Epithelial cell of esophagus (primary cell): ENCODE data around the gene AP2A1.

ENCODE experiments used
- DNase-seq: peaks from one replicate; pipeline ENCODE4 v3.0.0; 2010; ENCODE audit warnings: low read depth
- H3K4me3 ChIP-seq: 2 replicates; pipeline ENCODE4 v1.5.1; 2011; ENCODE audit warnings: mild to moderate bottlenecking, low read length, control low read depth
- TF ChIP-seq, protein P1 (sequence below): IDR thresholded peaks from 2 replicates; pipeline ENCODE4 v1.5.1; 2011; ENCODE audit warnings: low read depth, mild to moderate bottlenecking, low read length, control low read depth, inconsistent platforms; ENCODE audit not compliant: insufficient read depth; ENCODE audit errors: missing control alignments

The AP2A1 gene

DNA sequence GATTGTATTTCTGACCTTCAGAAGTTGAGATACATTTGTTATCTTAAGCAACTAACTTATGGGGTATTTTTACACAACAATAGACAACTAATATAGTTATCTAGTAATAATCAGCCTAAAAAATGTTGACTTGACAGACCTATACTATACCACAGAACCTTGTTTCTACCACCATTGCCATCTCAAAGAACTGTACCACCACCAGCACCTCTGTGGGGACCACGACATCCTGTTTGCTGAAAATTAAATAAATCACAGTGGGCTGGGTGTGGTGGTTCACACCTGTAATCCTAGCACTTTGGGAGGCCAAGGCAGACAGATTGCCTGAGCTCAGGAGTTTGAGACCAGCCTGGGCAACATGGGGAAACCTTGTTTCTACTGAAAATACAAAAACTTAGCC lies 27.7 kb upstream of the AP2A1 start:
- DNase-seq, result no peak
- TF ChIP-seq, protein P1, sequence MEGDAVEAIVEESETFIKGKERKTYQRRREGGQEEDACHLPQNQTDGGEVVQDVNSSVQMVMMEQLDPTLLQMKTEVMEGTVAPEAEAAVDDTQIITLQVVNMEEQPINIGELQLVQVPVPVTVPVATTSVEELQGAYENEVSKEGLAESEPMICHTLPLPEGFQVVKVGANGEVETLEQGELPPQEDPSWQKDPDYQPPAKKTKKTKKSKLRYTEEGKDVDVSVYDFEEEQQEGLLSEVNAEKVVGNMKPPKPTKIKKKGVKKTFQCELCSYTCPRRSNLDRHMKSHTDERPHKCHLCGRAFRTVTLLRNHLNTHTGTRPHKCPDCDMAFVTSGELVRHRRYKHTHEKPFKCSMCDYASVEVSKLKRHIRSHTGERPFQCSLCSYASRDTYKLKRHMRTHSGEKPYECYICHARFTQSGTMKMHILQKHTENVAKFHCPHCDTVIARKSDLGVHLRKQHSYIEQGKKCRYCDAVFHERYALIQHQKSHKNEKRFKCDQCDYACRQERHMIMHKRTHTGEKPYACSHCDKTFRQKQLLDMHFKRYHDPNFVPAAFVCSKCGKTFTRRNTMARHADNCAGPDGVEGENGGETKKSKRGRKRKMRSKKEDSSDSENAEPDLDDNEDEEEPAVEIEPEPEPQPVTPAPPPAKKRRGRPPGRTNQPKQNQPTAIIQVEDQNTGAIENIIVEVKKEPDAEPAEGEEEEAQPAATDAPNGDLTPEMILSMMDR, result no peak
- H3K4me3 ChIP-seq, result no peak overlapping the region

DNA sequence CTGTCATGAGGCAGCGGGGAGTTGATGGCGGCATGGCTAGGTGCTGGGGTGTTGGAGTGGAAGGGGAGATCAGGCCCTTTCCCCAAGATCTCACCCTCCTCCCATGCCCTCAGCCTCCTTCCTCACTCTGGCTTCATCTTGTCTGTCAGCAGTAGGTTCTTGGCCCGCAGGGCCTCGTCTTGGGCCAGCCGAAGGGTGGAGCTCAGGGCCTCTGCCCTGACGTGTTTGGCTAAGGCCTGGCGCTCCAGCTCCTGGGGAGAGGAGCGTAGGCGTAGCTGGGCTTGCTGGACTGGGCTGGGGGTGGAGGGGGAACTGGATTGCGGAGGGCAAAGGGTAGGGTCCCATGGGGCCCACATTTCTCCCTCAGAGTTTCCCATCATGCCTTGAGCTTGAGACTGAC lies 26.9 kb upstream of the AP2A1 start:
- no peak for DNase-seq
- no peak overlapping the region for H3K4me3 ChIP-seq
- TF ChIP-seq, protein P1, result no peak

DNA sequence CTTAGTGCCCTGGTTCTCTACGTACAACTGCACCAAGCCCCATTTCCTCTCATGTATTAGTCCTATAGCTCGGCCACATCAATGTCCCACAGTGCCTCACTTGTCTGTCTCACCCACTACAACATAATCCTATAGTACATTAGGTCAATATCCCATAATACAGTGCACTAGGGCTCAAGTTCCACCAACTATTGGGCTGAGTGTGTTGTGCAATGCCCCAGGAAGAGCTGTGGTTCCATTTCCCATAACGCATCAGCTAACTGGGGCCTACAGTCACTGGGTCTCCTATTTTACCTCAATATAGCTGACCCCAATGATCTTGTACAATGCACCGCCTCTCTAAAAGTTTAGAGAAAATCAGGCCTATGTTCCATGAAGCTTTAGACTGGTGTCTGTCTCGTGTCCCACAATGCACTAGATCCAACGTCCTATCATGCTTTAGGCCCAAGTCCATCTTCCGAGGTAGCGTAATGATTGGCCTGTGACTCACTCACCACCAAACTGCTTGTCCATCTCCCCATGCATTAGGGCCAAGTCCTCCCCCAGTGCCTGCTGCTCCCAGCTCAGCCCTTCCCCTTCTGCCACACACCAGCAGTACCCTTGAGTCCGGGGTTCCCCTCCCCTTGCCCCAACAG lies 25.5 kb upstream of the AP2A1 start:
- no peak overlapping the region for H3K4me3 ChIP-seq
- TF ChIP-seq, protein P1, result no peak
- no peak for DNase-seq

DNA sequence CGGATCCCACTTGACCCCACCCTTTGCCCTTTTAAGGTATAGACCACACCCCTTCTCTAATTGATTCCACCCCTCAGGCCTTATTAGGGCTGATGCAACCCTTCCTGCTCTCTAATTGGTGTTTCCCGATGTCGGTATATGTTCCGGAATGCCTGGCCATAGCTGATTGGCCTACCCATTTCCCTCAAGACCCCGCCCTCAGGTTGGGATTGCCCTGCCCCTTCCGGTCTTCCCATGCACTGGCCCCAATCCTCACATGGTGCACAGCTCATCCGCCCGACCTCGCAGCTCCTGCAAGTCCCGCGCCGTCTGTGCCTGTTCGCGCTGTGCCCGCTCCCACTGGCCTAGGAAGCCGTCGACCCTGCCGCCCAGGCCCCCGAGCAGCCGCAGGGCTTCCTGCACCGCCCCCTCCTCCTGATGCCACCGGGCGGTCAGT lies 21.8 kb upstream of the AP2A1 start:
- TF ChIP-seq, protein P1, result no peak
- H3K4me3 ChIP-seq, result no peak overlapping the region
- no peak for DNase-seq

DNA sequence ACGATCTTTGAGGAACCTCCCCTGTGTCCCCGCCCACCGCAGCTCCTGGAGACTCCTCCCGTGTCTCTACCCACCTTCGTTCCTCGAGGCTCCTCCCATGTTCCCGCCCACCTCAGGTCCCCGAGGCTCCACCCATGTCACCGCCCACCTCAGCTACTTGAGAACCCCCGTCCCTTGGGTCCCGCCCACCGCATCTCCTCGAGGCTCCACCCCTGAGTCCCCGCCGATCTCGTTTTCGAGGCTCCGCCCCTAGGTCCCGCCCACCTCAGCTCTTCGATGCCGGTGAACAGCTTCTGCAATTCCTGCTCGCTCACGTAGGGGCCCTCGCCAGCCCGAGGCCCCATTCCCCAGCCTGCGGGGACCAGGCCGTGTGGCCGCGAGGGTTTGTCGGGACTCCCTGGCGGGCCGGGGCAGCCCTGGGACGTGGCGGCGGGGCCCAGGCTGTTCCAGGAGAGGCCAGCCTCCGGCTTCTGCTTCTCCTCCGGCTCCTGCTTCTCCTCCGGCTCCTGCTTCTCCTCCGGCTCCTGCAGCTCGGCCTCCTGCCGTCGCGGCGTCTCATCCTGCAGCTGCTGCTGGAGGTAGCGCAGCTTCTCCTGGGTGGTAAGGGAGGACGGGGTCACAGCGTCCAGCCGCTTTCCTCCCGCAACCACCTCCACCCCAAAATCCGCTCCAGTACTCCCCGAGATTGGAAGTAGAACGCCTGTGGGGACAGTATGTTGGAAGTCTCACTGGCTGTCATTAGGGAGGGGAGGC lies 20.4 kb upstream of the AP2A1 start:
- H3K4me3 ChIP-seq, result no peak overlapping the region
- TF ChIP-seq, protein P1, result no peak
- DNase-seq, result peak; percentile 26

DNA sequence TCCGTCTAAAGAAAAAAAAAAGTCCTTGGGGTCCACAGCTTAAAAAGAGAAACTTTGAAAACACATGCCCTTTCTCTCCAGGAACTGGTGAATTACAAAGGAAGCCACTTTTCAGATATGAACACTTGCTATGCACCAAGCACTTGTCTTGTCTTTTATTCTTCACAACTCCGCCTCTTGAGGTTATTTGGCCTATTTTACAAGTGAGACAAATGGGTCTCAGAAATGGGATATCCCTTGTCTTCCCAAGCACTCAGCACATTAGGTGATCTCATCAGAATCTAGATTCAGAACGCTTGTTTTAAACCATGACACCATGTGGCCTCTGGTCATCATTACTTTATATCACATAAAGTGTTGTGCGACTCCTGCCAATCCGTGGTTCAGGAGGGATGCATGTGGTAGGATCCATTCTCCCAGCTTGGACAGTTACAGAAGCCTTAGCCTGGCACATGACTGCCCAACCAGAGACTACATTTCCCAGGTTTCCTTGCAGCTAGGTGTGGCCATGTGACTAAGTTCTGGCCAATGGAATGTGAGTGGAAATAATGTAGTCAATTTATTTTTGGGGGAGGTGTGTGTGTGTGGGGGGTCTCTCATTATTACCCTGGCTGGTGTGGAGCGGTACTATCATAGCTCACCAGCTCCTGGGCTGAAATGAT lies 17.6 kb upstream of the AP2A1 start:
- peak; percentile 29 for DNase-seq
- H3K4me3 ChIP-seq, result no peak overlapping the region
- TF ChIP-seq, protein P1, result no peak

DNA sequence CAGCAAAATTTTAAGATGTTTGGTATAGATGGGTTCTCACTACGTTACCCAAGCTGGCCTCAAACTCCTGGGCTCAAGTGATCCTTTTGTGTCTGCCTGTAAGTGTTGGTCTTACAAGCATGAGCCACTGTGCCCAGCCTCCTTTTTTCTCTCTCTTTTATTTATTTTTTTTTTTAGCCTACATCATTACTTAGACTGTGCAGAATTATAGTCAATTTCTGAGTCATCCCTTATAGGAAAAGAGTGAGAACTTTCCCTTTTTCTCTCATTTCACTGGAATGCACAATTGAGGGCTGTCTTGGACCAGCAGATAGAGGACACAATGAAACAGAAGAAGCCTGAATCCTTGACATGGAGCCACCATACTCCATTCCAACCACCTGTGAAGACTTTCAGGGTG lies 17.0 kb upstream of the AP2A1 start:
- DNase-seq, result no peak
- TF ChIP-seq, protein P1, result no peak
- H3K4me3 ChIP-seq, result no peak overlapping the region
